PC-3 (cell line): ENCODE data around the gene TGFA. TPM values are rescaled to one million over a fixed set of nuclear protein-coding genes. Genes with fewer than 3 reads are reported as not detected.

Experiments
- ATAC-seq: fragments of 200-7000 bp; cut with Tn5 transposase; 2 replicates; pipeline ENCODE4 v1.9.1; 2020; ENCODE audit warnings: mild to moderate bottlenecking, moderate library complexity
- BruUV-seq: library from RNA; stranded (reverse); fragments of 400-500 nt; replicated peaks from 2 replicates; lab custom pipeline; 2021; lab: Mats Ljungman, UMichigan
- CTCF ChIA-PET: fragments of 300-600 bp; sonication (Branson Sonifier 250); formaldehyde crosslinking; loops from one replicate; lab custom pipeline; 2022; ENCODE audit warnings: antibody characterized with exemption; lab: Charles Lee
- POLR2A ChIA-PET: fragments of 300-600 bp; sonication (Branson Sonifier 250); formaldehyde crosslinking; loops from one replicate; lab custom pipeline; 2022; ENCODE audit warnings: antibody characterized with exemption; ENCODE audit not compliant: unreplicated experiment; lab: Charles Lee
- DNase-seq: peaks from one replicate; pipeline ENCODE4 v3.0.0-alpha.2; 2015
- H2AFZ ChIP-seq: fragments of 300-600 bp; sonication (generic); 2 replicates; pipeline ENCODE4 v1.6.0; 2016; ENCODE audit warnings: antibody characterized with exemption, low read length
- H3F3A ChIP-seq: fragments of 300-600 bp; sonication (generic); one replicate; pipeline ENCODE4 v1.6.0; 2017; ENCODE audit warnings: antibody characterized with exemption, low read length, control low read depth, mild to moderate bottlenecking; ENCODE audit not compliant: unreplicated experiment
- H3K27ac ChIP-seq: fragments of 300-600 bp; sonication (generic); 2 replicates; pipeline ENCODE4 v1.5.1; 2016; ENCODE audit warnings: mild to moderate bottlenecking, low read length
- H3K27me3 ChIP-seq: fragments of 300-600 bp; sonication (generic); 2 replicates; pipeline ENCODE4 v1.6.1; 2016; ENCODE audit warnings: low read length, mixed read lengths
- H3K36me3 ChIP-seq: fragments of 300-600 bp; sonication (generic); 2 replicates; pipeline ENCODE4 v1.6.1; 2016; ENCODE audit warnings: low read depth, mixed run types, low read length, mixed read lengths
- H3K4me1 ChIP-seq: fragments of 300-600 bp; sonication (generic); 2 replicates; pipeline ENCODE4 v1.5.1; 2016; ENCODE audit warnings: low read length; ENCODE audit not compliant: insufficient read depth
- H3K4me2 ChIP-seq: fragments of 300-600 bp; sonication (generic); 2 replicates; pipeline ENCODE4 v1.6.0; 2016; ENCODE audit warnings: low read length
- H3K4me3 ChIP-seq: fragments of 300-600 bp; sonication (generic); 2 replicates; pipeline ENCODE4 v1.5.1; 2016; ENCODE audit warnings: mild to moderate bottlenecking, low read length, mixed read lengths
- H3K79me2 ChIP-seq: fragments of 300-600 bp; sonication (generic); 2 replicates; pipeline ENCODE4 v1.6.1; 2017; ENCODE audit warnings: low read length, mixed read lengths
- H3K9ac ChIP-seq: fragments of 300-600 bp; sonication (generic); 2 replicates; pipeline ENCODE4 v1.6.0; 2016; ENCODE audit warnings: mild to moderate bottlenecking, low read length
- H3K9me2 ChIP-seq: fragments of 300-600 bp; sonication (generic); replicated peaks from 2 replicates; pipeline ENCODE4 v1.6.1; 2016; ENCODE audit warnings: mixed run types, low read length, mixed read lengths
- H3K9me3 ChIP-seq: fragments of 300-600 bp; sonication (generic); 2 replicates; pipeline ENCODE4 v1.6.1; 2016; ENCODE audit warnings: low read length, mixed read lengths
- H4K20me1 ChIP-seq: fragments of 300-600 bp; sonication (generic); 2 replicates; pipeline ENCODE4 v1.6.1; 2016; ENCODE audit warnings: low read length, mixed read lengths
- CTCF ChIP-seq: fragments of 300-600 bp; sonication (generic); conservative IDR thresholded peaks from 2 replicates; pipeline ENCODE4 v1.5.1; 2017; ENCODE audit warnings: antibody characterized with exemption, low read depth, mild to moderate bottlenecking, low read length
- EZH2 ChIP-seq: fragments of 300-600 bp; sonication (generic); IDR thresholded peaks from one replicate; pipeline ENCODE4 v1.6.1; 2017; ENCODE audit warnings: antibody characterized with exemption, mild to moderate bottlenecking, low read length; ENCODE audit not compliant: unreplicated experiment
- EZH2phosphoT487 ChIP-seq: fragments of 300-600 bp; sonication (generic); IDR thresholded peaks from 2 replicates; pipeline ENCODE4 v1.6.1; 2018; ENCODE audit warnings: mild to moderate bottlenecking, antibody characterized with exemption, low read length, borderline replicate concordance
- intact Hi-C: fragments of 100-400 bp; cut with micrococcal nuclease; formaldehyde crosslinking; loops from 2 replicates; pipeline ENCODE4 v1.9.0; 2023
- total RNA-seq: library from RNA; depleted of rRNA; stranded (reverse); fragments of >200 nt; gene quantifications from 2 replicates; pipeline ENCODE4 v1.2.3, GENCODE V29; 2014

Gene TGFA
- total RNA-seq, 1 experiment from 2014 or later = 45.0 TPM

- no peaks in the 10 kb centered on the region for H4K20me1 ChIP-seq
- no TSS peak for BruUV-seq
- H3K9me3 ChIP-seq = no peaks in the 10 kb centered on the region
- no peaks in the 10 kb centered on the region for H3K79me2 ChIP-seq
- H3K27me3 ChIP-seq = no peaks in the 10 kb centered on the region
- H3K36me3 ChIP-seq = peaks cover 40% of the 10 kb centered on the region; the same call in 1 of the 2 replicates
- H3K4me1 ChIP-seq = no peaks in the 10 kb centered on the region
- H3K9me2 ChIP-seq = no peaks in the 10 kb centered on the region
- intact Hi-C loops = no loop called here
- H2AFZ ChIP-seq = no peak overlapping the region
- H3K4me3 ChIP-seq = no peak overlapping the region
- CTCF ChIA-PET = no interaction called here
- H3K9ac ChIP-seq = no peak overlapping the region
- ATAC-seq = no peak
- no peak overlapping the region for H3K4me2 ChIP-seq
- H3F3A ChIP-seq = no peaks in the 10 kb centered on the region
- POLR2A ChIA-PET = no interaction called here
- DNase-seq = no peak
- H3K27ac ChIP-seq = no peak overlapping the region
- TF ChIP-seq EZH2phosphoT487 (no peak), CTCF (no peak), EZH2 (no peak)
Observed at GRCh38 chr2:70461414-70461813, 92.2 kb downstream of the TGFA start.

- DNase-seq = peak; percentile 30
- Histone ChIP-seq H3K4me2 (no peak overlapping the region), H3K27ac (no peak overlapping the region), H3K9me2 (no peaks in the 10 kb centered on the region), H3K36me3 (peaks cover 49% of the 10 kb centered on the region), H2AFZ (no peak overlapping the region), H3K27me3 (no peaks in the 10 kb centered on the region), H4K20me1 (no peaks in the 10 kb centered on the region), H3K4me1 (no peaks in the 10 kb centered on the region), H3K4me3 (no peak overlapping the region), H3K9me3 (no peaks in the 10 kb centered on the region), H3K9ac (no peak overlapping the region), H3K79me2 (no peaks in the 10 kb centered on the region), H3F3A (no peaks in the 10 kb centered on the region)
- no peak for ATAC-seq
- TF ChIP-seq CTCF (peak; percentile 43), EZH2phosphoT487 (no peak), EZH2 (no peak)
- BruUV-seq = no TSS peak
- ChIA-PET POLR2A (no interaction called here), CTCF (no interaction called here)
- intact Hi-C loops = no loop called here
Observed at GRCh38 chr2:70460333-70460732, 93.3 kb downstream of the TGFA start.

GRCh38 chr2:70458661-70459060 lies 95.0 kb downstream of the TGFA start:
- no peaks in the 10 kb centered on the region for H3K9me3 ChIP-seq
- ATAC-seq (no peak), DNase-seq (no peak)
- H3K36me3 ChIP-seq = peaks cover 41% of the 10 kb centered on the region
- CTCF ChIA-PET = no interaction called here
- no peak overlapping the region for H3K9ac ChIP-seq
- no peak overlapping the region for H3K4me2 ChIP-seq
- BruUV-seq = no TSS peak
- no peaks in the 10 kb centered on the region for H3K27me3 ChIP-seq
- H4K20me1 ChIP-seq = no peaks in the 10 kb centered on the region
- POLR2A ChIA-PET = no interaction called here
- no peak overlapping the region for H3K4me3 ChIP-seq
- no peak overlapping the region for H2AFZ ChIP-seq
- H3K79me2 ChIP-seq = no peaks in the 10 kb centered on the region
- H3K27ac ChIP-seq = no peak overlapping the region
- intact Hi-C loops = no loop called here
- H3F3A ChIP-seq = no peaks in the 10 kb centered on the region
- no peak for TF ChIP-seq EZH2phosphoT487
- no peak for TF ChIP-seq EZH2
- no peak for TF ChIP-seq CTCF
- H3K9me2 ChIP-seq = no peaks in the 10 kb centered on the region
- H3K4me1 ChIP-seq = no peaks in the 10 kb centered on the region
